ENCODE results near the gene NAB2. TPM values are rescaled to one million over a fixed set of nuclear protein-coding genes. Genes with fewer than 3 reads are reported as not detected.
"Not testable (repeated sequence)": the region's sequence is repeated elsewhere in the genome, so short reads cannot be mapped to it uniquely, and the experiment has no call there.

The NAB2 gene, protein sequence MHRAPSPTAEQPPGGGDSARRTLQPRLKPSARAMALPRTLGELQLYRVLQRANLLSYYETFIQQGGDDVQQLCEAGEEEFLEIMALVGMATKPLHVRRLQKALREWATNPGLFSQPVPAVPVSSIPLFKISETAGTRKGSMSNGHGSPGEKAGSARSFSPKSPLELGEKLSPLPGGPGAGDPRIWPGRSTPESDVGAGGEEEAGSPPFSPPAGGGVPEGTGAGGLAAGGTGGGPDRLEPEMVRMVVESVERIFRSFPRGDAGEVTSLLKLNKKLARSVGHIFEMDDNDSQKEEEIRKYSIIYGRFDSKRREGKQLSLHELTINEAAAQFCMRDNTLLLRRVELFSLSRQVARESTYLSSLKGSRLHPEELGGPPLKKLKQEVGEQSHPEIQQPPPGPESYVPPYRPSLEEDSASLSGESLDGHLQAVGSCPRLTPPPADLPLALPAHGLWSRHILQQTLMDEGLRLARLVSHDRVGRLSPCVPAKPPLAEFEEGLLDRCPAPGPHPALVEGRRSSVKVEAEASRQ
- 10 to 100 TPM; 39.1 to 39.3 TPM for total RNA-seq

DNA sequence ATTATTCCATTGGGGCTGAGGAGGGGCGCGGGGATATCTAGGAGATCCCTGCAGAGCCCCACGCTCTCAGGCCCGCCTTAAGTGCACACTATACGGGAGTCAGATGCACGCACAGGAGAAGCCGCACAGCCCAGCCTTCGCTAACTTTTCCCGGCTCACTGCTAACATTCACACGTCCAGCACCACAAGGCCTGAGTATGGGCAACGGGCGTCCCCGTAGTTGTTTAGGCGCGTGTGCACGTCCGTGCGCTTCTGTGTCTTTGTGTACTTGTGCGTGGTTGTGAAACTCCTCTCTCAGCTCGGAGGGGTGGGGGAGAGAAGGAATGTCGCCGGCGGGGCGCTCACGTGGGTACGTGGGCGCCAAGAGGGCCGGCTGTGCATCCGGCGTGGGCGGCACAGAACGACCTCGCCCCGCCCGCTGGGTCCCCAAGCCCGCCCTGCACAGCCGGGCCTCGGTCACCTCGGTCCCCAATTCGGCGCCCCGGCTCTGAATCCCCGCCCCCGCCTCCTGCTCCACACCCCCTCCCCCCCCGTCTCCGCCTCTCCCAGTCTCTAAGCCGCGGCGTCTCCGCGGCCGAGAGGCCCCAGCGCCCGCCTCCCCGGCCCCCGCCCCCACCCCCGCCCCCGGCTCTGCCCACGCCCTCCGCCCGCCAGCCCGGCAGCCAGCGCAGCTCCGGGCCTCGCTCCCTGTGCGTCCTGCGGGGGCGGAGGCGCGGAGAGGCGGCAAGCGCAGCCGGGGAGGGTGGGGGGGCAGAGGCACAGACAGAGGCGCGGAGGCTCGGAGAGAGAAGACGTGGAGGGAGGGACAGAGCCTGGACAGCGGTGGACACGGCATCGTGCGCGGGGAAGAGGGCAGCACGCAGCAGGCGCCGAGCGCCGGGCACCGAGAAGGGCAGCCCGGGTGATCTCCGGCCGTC is at the start of gene NAB2:
Gene NAB2 (plus strand): TSS at position 761 of the 917 bp plus-strand sequence. CDS start 158 bp downstream, outside the sequence.
- H3K36me3 Mint-ChIP-seq: peaks cover 9 to 43% of the 10 kb centered on the region in 2 donors
- peak; percentile 54 to 63 for ATAC-seq
- peak within 1 kb of the TSS; percentile 96 for H3K27ac Mint-ChIP-seq
- DNase-seq (ENCODE audit: low spot score in 2 of 2): peak; percentile 84 to 90
- H3K9me3 Mint-ChIP-seq: no peaks in the 10 kb centered on the region

DNA sequence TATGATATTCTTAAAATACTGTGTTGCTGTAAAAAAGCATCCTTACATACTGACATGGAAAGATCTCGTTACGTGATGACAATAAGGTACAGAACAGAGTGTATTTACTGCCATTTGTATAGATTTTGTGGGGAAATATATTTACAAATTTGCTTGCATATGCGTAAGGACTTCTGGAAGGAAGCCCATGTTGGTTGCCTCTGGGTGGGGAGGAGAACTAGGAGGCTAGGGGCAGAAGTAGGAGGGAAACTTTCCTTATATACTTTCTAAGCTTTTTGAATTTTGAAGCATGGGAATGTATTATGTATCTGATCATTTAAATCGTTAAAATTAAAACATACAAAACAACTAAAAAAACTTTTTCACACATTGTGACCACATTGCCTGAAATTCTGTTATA is 48.7 kb upstream of the NAB2 start:
- Mint-ChIP-seq H3K9me3 (no peaks in the 10 kb centered on the region), H3K27ac (no peak overlapping the region), H3K36me3 (no peaks in the 10 kb centered on the region)
- DNase-seq (ENCODE audit: low spot score in 2 of 2) (no peak), ATAC-seq (no peak)

DNA sequence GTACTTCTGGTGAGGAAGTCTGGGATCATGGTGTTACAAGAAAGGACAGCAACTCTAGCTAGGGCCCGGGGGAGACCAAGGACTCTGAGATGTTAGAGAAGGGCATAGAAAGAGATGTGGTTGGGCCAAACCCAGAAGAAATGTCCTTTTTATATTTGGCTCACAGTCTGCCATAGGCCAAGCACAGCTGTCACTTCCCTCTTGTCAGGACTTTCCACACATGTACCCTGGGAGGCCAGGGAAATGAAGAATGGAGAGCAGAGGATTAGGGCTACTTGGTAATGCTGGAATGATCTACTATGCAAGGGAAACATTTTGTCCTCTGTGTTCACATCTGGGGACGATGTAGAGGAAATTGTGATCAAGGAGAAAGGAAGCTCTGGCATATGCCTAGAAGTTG is 48.2 kb upstream of the NAB2 start:
- no peak for ATAC-seq
- no peak for DNase-seq (ENCODE audit: low spot score in 2 of 2)
- no peaks in the 10 kb centered on the region for H3K36me3 Mint-ChIP-seq
- no peak overlapping the region for H3K27ac Mint-ChIP-seq
- H3K9me3 Mint-ChIP-seq: no peaks in the 10 kb centered on the region

DNA sequence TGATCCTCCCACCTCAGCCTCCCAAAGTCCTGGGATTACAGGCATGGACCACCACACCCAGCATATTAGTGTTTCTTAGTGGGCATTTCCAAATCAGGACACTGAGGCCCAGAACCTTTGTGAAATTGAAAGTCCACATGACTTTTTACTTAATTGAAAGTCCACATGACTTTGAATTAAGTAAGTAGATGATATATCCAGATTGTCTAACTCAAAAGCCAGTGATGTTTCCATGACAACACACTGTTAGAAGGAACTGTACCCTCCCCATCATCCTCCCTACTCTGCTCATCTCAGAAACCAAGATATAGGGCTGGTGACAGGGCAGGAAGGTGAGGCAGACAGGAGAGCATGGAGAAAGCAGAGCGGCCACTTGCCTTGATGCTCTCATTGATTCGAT is 46.2 kb upstream of the NAB2 start:
- ATAC-seq: no peak
- DNase-seq (ENCODE audit: low spot score in 2 of 2): no peak
- peaks cover 3 to 7% of the 10 kb centered on the region in 2 donors for H3K36me3 Mint-ChIP-seq
- peaks cover 0 to 2% of the 10 kb centered on the region in 2 donors for H3K9me3 Mint-ChIP-seq
- H3K27ac Mint-ChIP-seq: no peak overlapping the region

DNA sequence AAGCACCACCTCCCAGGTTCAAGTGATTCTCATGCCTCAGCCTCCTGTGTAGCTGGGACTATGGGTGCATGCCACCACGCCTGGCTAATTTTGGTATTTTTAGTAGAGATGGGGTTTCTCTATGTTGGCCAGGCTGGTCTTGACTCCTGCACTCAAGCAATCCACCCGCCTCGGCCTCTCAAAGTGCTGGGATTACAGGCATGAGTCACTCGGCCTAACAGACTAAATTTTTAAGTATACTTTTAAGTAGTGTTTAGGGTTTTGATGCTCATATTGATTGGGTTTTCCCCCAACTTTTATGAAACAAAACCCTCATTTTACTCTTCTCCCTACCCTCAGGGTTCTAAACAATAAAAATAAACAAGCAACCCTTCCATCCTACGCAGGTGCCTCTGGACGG is 44.4 kb upstream of the NAB2 start:
- no peak for ATAC-seq
- H3K9me3 Mint-ChIP-seq: peaks cover 0 to 4% of the 10 kb centered on the region in 2 donors
- H3K27ac Mint-ChIP-seq: peak overlapping the region in 1 of 2 donors; percentile 48
- peaks cover 5 to 10% of the 10 kb centered on the region in 2 donors for H3K36me3 Mint-ChIP-seq
- no peak for DNase-seq (ENCODE audit: low spot score in 2 of 2)

DNA sequence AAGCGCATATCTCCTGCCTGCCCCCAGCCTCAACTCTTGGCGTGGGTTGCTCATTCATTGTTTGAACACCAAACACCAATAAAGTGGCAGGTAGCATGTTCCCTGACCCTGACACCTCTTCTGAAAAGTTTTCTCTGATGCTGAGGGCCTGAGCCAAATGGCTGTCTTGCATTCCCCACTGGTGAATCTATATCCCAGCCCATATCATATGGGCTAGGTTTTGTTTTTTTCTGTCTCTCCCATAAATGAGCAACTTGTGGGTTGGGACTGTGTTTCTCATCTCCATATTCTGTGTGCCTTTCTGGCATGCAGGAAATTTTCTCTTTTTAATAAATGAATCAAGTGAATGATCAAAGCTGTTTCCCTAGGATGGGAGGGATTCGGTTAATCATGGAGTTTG is 44.0 kb upstream of the NAB2 start:
- H3K36me3 Mint-ChIP-seq: peaks cover 5 to 10% of the 10 kb centered on the region in 2 donors

DNA sequence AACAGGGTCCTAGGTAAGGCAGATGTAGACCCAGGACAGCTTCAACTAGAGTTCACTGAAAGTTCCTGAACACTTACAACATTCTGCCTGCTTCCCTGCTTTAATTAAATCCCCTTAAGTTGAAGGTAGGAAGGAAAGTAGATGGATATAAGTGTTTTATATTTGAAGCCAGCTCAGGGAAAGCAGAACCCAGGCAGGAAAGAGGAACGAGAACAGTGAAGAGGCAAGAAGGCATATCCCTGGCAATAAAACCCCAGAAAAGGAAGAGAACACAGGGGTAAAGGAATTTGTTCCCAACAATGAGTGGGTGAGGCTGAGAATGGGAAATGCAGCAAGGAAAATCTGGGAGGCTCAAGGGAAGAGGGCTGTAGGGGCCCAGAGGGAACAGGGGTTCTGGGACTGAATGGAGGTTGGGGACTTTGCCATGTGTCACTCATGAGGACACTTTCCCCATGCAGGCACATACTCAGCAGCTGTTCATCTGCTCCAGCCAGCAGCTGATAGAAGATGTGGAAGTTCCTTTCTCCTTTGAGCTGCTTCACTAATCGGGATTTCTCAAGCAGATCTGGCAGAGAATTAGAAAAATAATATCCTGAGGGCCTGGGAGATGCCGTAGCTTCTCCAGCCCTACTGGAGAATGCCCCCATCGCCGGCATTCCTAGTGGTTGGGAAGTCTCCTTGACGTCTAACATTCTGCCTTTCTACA is 42.7 kb upstream of the NAB2 start:
- Mint-ChIP-seq H3K9me3 (peaks cover 0 to 4% of the 10 kb centered on the region in 2 donors), H3K36me3 (peaks cover 5 to 10% of the 10 kb centered on the region in 2 donors), H3K27ac (peak overlapping the region in 1 of 2 donors; percentile 88)
- ATAC-seq (no peak), DNase-seq (ENCODE audit: low spot score in 2 of 2) (no peak)

More for the DNA sequence above, 44.0 kb upstream of the NAB2 start:
- no peak for ATAC-seq
- peak overlapping the region in 1 of 2 donors; percentile 48 for H3K27ac Mint-ChIP-seq
- H3K9me3 Mint-ChIP-seq: peaks cover 0 to 4% of the 10 kb centered on the region in 2 donors
- no peak for DNase-seq (ENCODE audit: low spot score in 2 of 2)

DNA sequence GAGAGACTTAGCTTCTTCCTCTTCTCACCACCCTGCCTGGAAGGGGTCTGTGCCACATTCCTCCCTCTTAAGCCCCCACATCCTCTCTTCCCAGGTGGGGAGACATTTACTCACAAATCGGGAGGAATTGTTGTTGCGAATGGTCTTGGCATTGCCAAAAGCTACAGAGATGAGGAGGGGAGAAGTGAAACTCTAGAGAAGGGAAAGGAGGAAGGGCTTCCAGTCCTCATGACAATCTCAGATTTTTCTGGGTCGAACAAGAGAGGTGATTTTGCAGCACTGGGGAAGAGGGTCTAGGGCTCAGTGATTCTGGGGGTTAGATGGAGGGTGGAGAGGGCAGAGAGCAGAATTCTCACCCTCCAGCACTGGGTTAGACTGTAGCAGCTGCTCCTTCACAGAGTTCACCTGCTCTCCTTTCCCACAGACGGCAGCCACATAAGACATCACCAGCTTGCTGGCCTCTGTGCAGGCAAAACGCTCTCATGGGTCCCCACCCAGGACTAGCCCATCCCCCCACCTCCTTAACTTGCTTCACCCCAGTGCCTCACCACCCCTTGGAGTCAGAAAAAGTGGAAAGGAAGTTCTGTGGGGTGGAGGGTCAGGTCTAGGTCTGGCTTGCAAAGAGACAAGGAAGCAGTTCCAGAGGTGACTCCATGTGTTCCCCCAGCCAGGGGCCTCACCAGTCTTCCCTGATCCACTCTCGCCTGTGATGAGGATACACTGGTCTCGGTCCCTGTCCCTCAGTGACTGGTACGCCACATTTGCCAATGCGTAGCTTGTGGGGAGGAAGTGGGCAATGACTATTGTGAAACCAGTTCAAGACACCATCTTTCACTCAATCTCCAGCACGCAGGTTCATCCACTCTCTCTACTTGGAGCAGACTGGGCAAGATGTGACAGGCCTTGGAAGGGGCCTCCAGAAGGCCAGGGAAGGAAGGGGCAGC is 41.7 kb upstream of the NAB2 start:
- Mint-ChIP-seq H3K9me3 (peaks cover 0 to 4% of the 10 kb centered on the region in 2 donors), H3K36me3 (peaks cover 5 to 10% of the 10 kb centered on the region in 2 donors)
- peak; percentile 87 to 97 for ATAC-seq

DNA sequence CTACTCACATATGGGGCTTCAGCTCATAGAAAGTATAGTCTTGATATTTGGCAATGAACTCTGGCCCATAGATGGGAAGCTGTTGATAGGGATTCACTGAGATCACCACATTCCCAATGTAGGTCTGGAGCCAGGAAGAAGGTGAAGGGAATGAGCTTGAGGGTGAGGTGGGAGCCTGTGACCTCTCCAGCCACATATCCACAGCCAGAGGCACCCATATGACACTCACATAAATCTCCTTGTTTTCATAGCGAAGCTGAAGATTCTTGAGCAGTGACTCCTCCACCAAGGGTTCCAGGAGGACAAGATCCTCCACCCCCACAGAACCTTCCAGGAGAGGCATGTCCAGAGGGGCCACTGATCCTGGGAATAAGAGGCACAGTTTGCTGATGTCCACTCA is 40.9 kb upstream of the NAB2 start:
- Mint-ChIP-seq H3K9me3 (peaks cover 0 to 4% of the 10 kb centered on the region in 2 donors), H3K36me3 (peaks cover 5 to 10% of the 10 kb centered on the region in 2 donors), H3K27ac (peak overlapping the region; percentile 77 to 88)
- ATAC-seq: no peak
- no peak for DNase-seq (ENCODE audit: low spot score in 2 of 2)

More for the DNA sequence above, 41.7 kb upstream of the NAB2 start:
- peak; percentile 50 to 82 for DNase-seq (ENCODE audit: low spot score in 2 of 2)
- peak overlapping the region; percentile 77 to 88 for H3K27ac Mint-ChIP-seq

DNA sequence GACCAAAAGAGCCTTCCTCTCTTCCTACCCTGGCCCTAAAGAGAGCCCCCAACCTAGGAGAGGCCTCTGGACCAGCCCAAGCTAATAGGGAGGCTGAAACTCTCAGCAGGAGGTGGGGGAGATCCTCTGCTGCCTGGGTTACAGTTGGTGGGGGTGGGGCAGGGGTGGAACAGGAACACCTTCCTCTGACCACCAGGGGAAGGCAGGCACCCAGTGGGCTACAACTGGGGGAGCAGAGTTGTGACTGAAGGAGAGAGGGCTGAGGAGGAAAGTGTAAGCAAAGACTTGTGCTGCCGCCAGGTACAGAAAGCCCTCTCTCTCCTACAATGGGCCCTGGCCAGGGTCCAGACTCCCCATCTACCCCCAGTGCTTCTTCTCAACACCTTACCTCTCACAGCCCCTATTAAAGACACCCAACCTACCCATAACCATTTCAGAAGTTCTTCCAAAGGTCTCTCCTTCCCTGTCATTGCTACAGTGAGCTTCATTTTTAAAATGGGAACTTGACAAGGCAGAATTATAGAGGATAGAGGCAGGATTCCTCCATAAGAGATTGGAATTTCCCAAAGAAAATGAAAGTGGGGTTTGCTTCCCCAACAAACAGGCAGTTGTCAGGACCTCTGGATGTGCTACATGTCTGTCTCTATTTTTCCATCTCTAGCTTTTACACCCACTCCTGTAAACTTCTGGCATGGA is 40.3 kb upstream of the NAB2 start:
- Mint-ChIP-seq H3K9me3 (peaks cover 0 to 4% of the 10 kb centered on the region in 2 donors), H3K27ac (peak overlapping the region in 1 of 2 donors; percentile 88), H3K36me3 (peaks cover 5 to 15% of the 10 kb centered on the region in 2 donors)
- ATAC-seq (no peak), DNase-seq (ENCODE audit: low spot score in 2 of 2) (no peak)

DNA sequence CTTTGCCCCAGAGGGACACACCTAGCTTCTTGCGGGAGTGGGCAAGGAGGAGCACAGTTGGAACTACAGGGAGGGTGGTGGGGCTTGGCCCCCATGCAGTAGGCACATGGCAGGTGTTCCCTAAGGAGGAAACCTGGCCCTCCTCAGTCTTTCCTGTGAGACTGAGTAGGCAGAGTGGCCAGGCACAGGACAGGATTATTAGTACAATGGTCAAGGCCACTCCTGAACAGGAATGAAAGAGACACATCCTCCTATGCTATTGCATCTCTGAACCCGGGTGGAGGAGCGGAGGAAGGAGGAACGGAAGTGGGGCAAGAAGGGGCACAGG is 39.8 kb upstream of the NAB2 start:
- Mint-ChIP-seq H3K27ac (peak overlapping the region in 1 of 2 donors; percentile 13), H3K9me3 (peaks cover 0 to 4% of the 10 kb centered on the region in 2 donors), H3K36me3 (peaks cover 5 to 20% of the 10 kb centered on the region in 2 donors)
- DNase-seq (ENCODE audit: low spot score in 2 of 2) (no peak), ATAC-seq (no peak)

DNA sequence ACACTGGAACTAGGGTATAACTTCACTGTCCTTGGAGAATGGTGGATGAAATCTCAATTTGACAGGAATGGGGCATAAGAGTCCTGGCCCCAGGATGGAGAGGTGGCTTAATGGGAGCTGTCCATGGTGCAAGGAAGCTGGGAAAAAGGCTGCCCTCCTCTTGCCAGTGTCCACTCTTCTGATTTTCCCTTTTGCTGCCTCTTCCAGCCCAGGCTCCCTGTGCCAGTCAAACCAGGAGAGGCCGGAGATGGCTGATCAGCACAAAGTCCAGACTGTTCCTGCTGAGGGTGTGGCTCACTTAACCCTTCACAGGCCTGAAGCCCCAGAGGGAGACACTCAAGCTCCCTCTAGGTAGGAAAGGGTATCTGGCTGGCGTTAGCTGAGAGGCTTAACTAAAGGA is 39.0 kb upstream of the NAB2 start, which contains the start of gene MYO1A:
Gene MYO1A (minus strand): TSS at position 240 of the 400 bp plus-strand sequence. CDS start 1,806 bp downstream, outside the sequence.
- H3K27ac Mint-ChIP-seq: peak within 1 kb of the TSS in 1 of 2 donors; percentile 13
- no peak for DNase-seq (ENCODE audit: low spot score in 2 of 2)
- no peak for ATAC-seq
- H3K9me3 Mint-ChIP-seq: peaks cover 0 to 4% of the 10 kb centered on the region in 2 donors
- peaks cover 5 to 25% of the 10 kb centered on the region in 2 donors for H3K36me3 Mint-ChIP-seq

DNA sequence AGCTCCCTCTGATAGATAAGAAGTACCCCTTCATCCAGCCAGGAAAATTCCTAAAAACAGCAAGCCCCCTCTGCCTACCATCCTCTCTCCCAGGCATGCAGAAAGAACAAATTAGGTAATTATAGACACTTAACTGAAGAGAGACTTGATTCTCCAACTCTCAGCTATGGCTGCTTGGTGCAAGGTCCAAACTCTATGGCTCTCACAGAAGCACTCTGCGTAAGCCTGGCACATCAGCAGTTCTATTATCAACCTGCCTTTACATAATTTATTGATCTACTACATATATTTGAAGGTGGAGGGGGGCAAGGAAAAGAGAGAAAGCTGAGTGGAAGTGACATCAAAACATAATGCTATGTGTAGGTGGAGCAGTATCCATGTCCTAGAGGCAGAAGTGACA is 37.9 kb upstream of the NAB2 start:
- peaks cover 5 to 25% of the 10 kb centered on the region in 2 donors for H3K36me3 Mint-ChIP-seq
- ATAC-seq: no peak
- no peak for DNase-seq (ENCODE audit: low spot score in 2 of 2)
- H3K9me3 Mint-ChIP-seq: peaks cover 0 to 4% of the 10 kb centered on the region in 2 donors
- H3K27ac Mint-ChIP-seq: no peak overlapping the region

DNA sequence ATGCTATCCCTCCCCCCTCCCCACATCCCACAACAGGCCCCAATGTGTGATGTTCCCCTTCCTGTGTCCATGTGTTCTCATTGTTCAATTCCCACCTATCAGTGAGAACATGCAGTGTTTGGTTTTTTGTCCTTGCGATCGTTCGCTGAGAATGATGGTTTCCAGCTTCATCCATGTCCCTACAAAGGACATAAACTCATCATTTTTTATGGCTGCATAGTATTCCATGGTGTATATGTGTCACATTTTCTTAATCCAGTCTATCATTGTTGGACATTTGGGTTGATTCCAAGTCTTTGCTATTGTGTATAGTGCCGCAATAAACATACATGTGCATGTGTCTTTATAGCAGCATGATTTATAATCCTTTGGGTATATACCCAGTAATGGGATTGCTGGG is 35.8 kb upstream of the NAB2 start:
- not testable (repeated sequence) for H3K9me3 Mint-ChIP-seq; ATAC-seq; DNase-seq (ENCODE audit: low spot score in 2 of 2); H3K27ac Mint-ChIP-seq
- H3K36me3 Mint-ChIP-seq: peaks cover 11 to 28% of the 10 kb centered on the region in 2 donors

DNA sequence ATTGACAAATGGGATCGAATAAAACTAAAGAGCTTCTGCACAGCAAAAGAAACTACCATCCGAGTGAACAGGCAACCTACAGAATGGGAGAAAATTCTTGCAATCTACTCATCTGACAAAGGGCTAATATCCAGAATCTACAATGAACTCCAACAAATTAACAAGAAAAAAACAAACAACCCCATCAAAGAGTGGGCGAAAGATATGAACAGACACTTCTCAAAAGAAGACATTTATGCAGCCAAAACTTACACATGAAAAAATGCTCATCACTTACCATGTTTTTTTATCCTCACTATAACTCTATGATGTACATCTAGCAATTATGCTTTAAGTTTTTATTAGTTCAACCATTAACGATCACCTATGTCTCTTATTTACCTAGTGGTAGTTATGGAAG is 35.0 kb upstream of the NAB2 start:
- H3K9me3 Mint-ChIP-seq; H3K27ac Mint-ChIP-seq; ATAC-seq; DNase-seq (ENCODE audit: low spot score in 2 of 2): not testable (repeated sequence)
- peaks cover 19 to 35% of the 10 kb centered on the region in 2 donors for H3K36me3 Mint-ChIP-seq
